Caki2 (cell line): ENCODE measurements around the gene FBXO44. TPM values are rescaled to one million over a fixed set of nuclear protein-coding genes. Genes with fewer than 3 reads are reported as not detected.
A peak's percentile ranks its signal among the peaks of the same experiment; 100 is the strongest.

Experiments
- DNase-seq: peaks from one replicate; pipeline ENCODE4 v3.0.0-alpha.2; 2015; ENCODE audit warnings: low read depth
- in situ Hi-C: cut with HindIII; loops from 2 replicates; pipeline ENCODE4 v1.10.0; 2016; ENCODE audit warnings: low sequenced_read_pairs, low pct_unique_long_range_greater_than_20kb, mixed read lengths
- total RNA-seq: library from RNA; depleted of rRNA; stranded (reverse); fragments of >200 nt; shearing (Covaris generic); gene quantifications from 2 replicates; pipeline ENCODE4 v1.2.3, GENCODE V29; 2014; ENCODE audit warnings: low replicate concordance

FBXO44 gene
- total RNA-seq, 1 experiment from 2014 or later = 11.0 TPM

GRCh38 chr1:11652203-11652780 lies 2.4 kb upstream of the FBXO44 start:
- in situ Hi-C loops = no loop called here
- no peak for DNase-seq

GRCh38 chr1:11653101-11653860 lies 1.4 kb upstream of the FBXO44 start:
- in situ Hi-C loops = no loop called here
- DNase-seq = no peak

- DNase-seq = no peak
- in situ Hi-C loops = no loop called here
Observed at GRCh38 chr1:11653861-11654136, 878 bp upstream of the FBXO44 start.

- in situ Hi-C loops = no loop called here
- no peak for DNase-seq
Observed at GRCh38 chr1:11654939-11655808, 497 bp downstream of the FBXO44 start.

- DNase-seq = no peak
- in situ Hi-C loops = no loop called here
Observed at GRCh38 chr1:11657654-11658053, 3.0 kb downstream of the FBXO44 start.

GRCh38 chr1:11658542-11658941 lies 3.9 kb downstream of the FBXO44 start:
- in situ Hi-C loops = no loop called here

GRCh38 chr1:11659748-11660147 lies 5.1 kb downstream of the FBXO44 start:
- in situ Hi-C loops = no loop called here
- DNase-seq = no peak

More at GRCh38 chr1:11658542-11658941, 3.9 kb downstream of the FBXO44 start:
- no peak for DNase-seq

- in situ Hi-C loops = no loop called here
- DNase-seq = no peak
Observed at GRCh38 chr1:11661103-11661502, 6.4 kb downstream of the FBXO44 start.

- in situ Hi-C loops = no loop called here
- DNase-seq = peak; percentile 34
Observed at GRCh38 chr1:11664336-11665065, 9.8 kb downstream of the FBXO44 start.

- in situ Hi-C loops = no loop called here
- no peak for DNase-seq
Observed at GRCh38 chr1:11668516-11668915, 13.8 kb downstream of the FBXO44 start.

- DNase-seq = no peak
- in situ Hi-C loops = no loop called here
Observed at GRCh38 chr1:11670747-11671146, 16.1 kb downstream of the FBXO44 start.

- DNase-seq = no peak
- in situ Hi-C loops = no loop called here
Observed at GRCh38 chr1:11671205-11671543, 16.5 kb downstream of the FBXO44 start.

GRCh38 chr1:11671544-11672286 lies 17.0 kb downstream of the FBXO44 start:
- in situ Hi-C loops = no loop called here
- no peak for DNase-seq

- DNase-seq = no peak
- in situ Hi-C loops = no loop called here
Observed at GRCh38 chr1:11673089-11673769, 18.6 kb downstream of the FBXO44 start.

GRCh38 chr1:11674488-11674887 lies 19.8 kb downstream of the FBXO44 start:
- no peak for DNase-seq
- in situ Hi-C loops = no loop called here

- no peak for DNase-seq
- in situ Hi-C loops = no loop called here
Observed at GRCh38 chr1:11675325-11675724, 20.6 kb downstream of the FBXO44 start.

GRCh38 chr1:11676386-11677103 lies 21.9 kb downstream of the FBXO44 start:
- in situ Hi-C loops = no loop called here
- no peak for DNase-seq
